Measurements from ENCODE around the gene RUNX1.

RUNX1 gene

GRCh38 chr21:34939673-34940331 lies 109.3 kb downstream of the RUNX1 start:
- DNase-seq: no peak

GRCh38 chr21:34938089-34938764 lies 110.9 kb downstream of the RUNX1 start:
- no peak for DNase-seq

GRCh38 chr21:34936883-34937563 lies 112.1 kb downstream of the RUNX1 start:
- DNase-seq: no peak

- DNase-seq: no peak
Measured at GRCh38 chr21:34936371-34936789, 112.7 kb downstream of the RUNX1 start.

GRCh38 chr21:34935898-34936297 lies 113.2 kb downstream of the RUNX1 start:
- DNase-seq: no peak

- DNase-seq: no peak
Measured at GRCh38 chr21:34935452-34935851, 113.7 kb downstream of the RUNX1 start.

- DNase-seq: no peak
Measured at GRCh38 chr21:34934350-34934749, 114.8 kb downstream of the RUNX1 start.

GRCh38 chr21:34933609-34934335 lies 115.3 kb downstream of the RUNX1 start:
- no peak for DNase-seq

- DNase-seq: no peak
Measured at GRCh38 chr21:34932233-34932632, 116.9 kb downstream of the RUNX1 start.

GRCh38 chr21:34930971-34931370 lies 118.1 kb downstream of the RUNX1 start:
- no peak for DNase-seq

GRCh38 chr21:34928637-34929036 lies 120.5 kb downstream of the RUNX1 start:
- DNase-seq: no peak

- DNase-seq: no peak
Measured at GRCh38 chr21:34927992-34928391, 121.1 kb downstream of the RUNX1 start.

- DNase-seq: no peak
Measured at GRCh38 chr21:34926803-34927467, 122.2 kb downstream of the RUNX1 start.

- no peak for DNase-seq
Measured at GRCh38 chr21:34925597-34925996, 123.5 kb downstream of the RUNX1 start.

- DNase-seq: no peak
Measured at GRCh38 chr21:34924771-34925419, 124.2 kb downstream of the RUNX1 start.

GRCh38 chr21:34924194-34924593 lies 124.9 kb downstream of the RUNX1 start:
- no peak for DNase-seq

- no peak for DNase-seq
Measured at GRCh38 chr21:34923626-34924025, 125.5 kb downstream of the RUNX1 start.

GRCh38 chr21:34923202-34923601 lies 125.9 kb downstream of the RUNX1 start:
- DNase-seq: no peak

- DNase-seq: no peak
Measured at GRCh38 chr21:34922479-34922878, 126.6 kb downstream of the RUNX1 start.

GRCh38 chr21:34921151-34921550 lies 128.0 kb downstream of the RUNX1 start:
- DNase-seq: no peak

GRCh38 chr21:34919406-34919805 lies 129.7 kb downstream of the RUNX1 start:
- DNase-seq: no peak

- no peak for DNase-seq
Measured at GRCh38 chr21:34916446-34916845, 132.7 kb downstream of the RUNX1 start.
